Upper lobe of left lung (tissue), 6 donors: ENCODE results near the gene AOX1. TPM values are rescaled to one million over a fixed set of nuclear protein-coding genes. Genes with fewer than 3 reads are reported as not detected.

Experiments
- ATAC-seq, 2 donors: fragments of 200-7000 bp; cut with Tn5 transposase; one replicate each; pipeline ENCODE4 v1.9.1; 2022; ENCODE audit warnings: mild to moderate bottlenecking in 2 of 2, moderate library complexity in 2 of 2; ENCODE audit not compliant: low FRiP score in 2 of 2
- DNase-seq, 2 donors: peaks; one replicate each; pipeline ENCODE4 v3.0.0-alpha.2; 2019 to 2020
- H3K27ac ChIP-seq, 4 donors: fragments of 200-600 bp; sonication (generic); one replicate each; pipeline ENCODE4 v1.5.1; 2016 to 2019
- H3K27me3 ChIP-seq, 4 donors: fragments of 200-600 bp; sonication (generic); one replicate each; pipeline ENCODE4 v1.5.1; 2017 to 2019
- H3K36me3 ChIP-seq, 4 donors: fragments of 200-600 bp; sonication (generic); one replicate each; pipeline ENCODE4 v1.5.1; 2016 to 2019
- H3K4me1 ChIP-seq, 4 donors: fragments of 200-600 bp; sonication (generic); one replicate each; pipeline ENCODE4 v1.5.1; 2018 to 2019
- H3K4me3 ChIP-seq, 4 donors: fragments of 200-600 bp; sonication (generic); one replicate each; pipeline ENCODE4 v1.5.1; 2017 to 2019; ENCODE audit warnings: mild to moderate bottlenecking in 2 of 4, moderate library complexity in 1 of 4
- H3K9me3 ChIP-seq, 4 donors: fragments of 200-600 bp; sonication (generic); one replicate each; pipeline ENCODE4 v1.5.1; 2018 to 2019
- EP300 ChIP-seq, 4 donors: sonication (generic); formaldehyde crosslinking; IDR thresholded peaks; one replicate each; pipeline ENCODE4 v1.5.1; 2017; ENCODE audit warnings: antibody characterized with exemption in 4 of 4, control low read depth in 2 of 4
- POLR2A ChIP-seq, 4 donors: fragments of 450-650 bp; IDR thresholded peaks; one replicate each; pipeline ENCODE4 v1.5.1; 2016 to 2017; ENCODE audit warnings: antibody characterized with exemption in 4 of 4, mild to moderate bottlenecking in 2 of 4
- POLR2AphosphoS5 ChIP-seq, 2 donors: sonication (generic); formaldehyde crosslinking; IDR thresholded peaks; one replicate each; pipeline ENCODE4 v1.5.1; 2017; ENCODE audit warnings: antibody characterized with exemption in 2 of 2
- WGBS, 2 donors: methylation state at CpG; one replicate each; pipeline ENCODE4 v1.1.5; 2017 to 2018; 5-methylcytosine and 5-hydroxymethylcytosine counted together
- total RNA-seq, 6 donors: library from RNA; depleted of rRNA in 4 of 6; stranded (reverse); fragments of >200 nt in 4 of 6; gene quantifications; one replicate each; pipeline versions ENCODE4 v1.1.0 to v1.2.1, GENCODE V29; 2016 to 2021
- TF ChIP-seq, protein P1 (sequence below), 6 experiments: fragments of 450-650 bp in 4 of 6; fragments of 200-600 bp in 2 of 6; sonication (generic) in 2 of 6; IDR thresholded peaks; one replicate each; pipeline ENCODE4 v1.5.1; 2016 to 2019; ENCODE audit warnings: antibody characterized with exemption in 6 of 6
- donor health status: DM: no; HTN: no; CAD: no; lungs with moderate emphysema.
- donor health status: DM: no; HTN: yes; CAD: no; lungs with severe emphysema.

The AOX1 gene
- total RNA-seq, 6 donors from 2014 or later = 8.7 to 49.0 (median 27.5) TPM

- no peak for TF ChIP-seq EP300 (IDR thresholded peaks at IDR 0.05)
- TF ChIP-seq POLR2AphosphoS5 (IDR thresholded peaks at IDR 0.05) = no peak
- no peak for TF ChIP-seq POLR2A (IDR thresholded peaks at IDR 0.05)
- TF ChIP-seq, protein P1, sequence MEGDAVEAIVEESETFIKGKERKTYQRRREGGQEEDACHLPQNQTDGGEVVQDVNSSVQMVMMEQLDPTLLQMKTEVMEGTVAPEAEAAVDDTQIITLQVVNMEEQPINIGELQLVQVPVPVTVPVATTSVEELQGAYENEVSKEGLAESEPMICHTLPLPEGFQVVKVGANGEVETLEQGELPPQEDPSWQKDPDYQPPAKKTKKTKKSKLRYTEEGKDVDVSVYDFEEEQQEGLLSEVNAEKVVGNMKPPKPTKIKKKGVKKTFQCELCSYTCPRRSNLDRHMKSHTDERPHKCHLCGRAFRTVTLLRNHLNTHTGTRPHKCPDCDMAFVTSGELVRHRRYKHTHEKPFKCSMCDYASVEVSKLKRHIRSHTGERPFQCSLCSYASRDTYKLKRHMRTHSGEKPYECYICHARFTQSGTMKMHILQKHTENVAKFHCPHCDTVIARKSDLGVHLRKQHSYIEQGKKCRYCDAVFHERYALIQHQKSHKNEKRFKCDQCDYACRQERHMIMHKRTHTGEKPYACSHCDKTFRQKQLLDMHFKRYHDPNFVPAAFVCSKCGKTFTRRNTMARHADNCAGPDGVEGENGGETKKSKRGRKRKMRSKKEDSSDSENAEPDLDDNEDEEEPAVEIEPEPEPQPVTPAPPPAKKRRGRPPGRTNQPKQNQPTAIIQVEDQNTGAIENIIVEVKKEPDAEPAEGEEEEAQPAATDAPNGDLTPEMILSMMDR (IDR thresholded peaks at IDR 0.05) = no peak
- Histone ChIP-seq H3K27me3 (no peaks in the 10 kb centered on the region), H3K9me3 (no peaks in the 10 kb centered on the region), H3K4me1 (no peaks in the 10 kb centered on the region), H3K27ac (no peak overlapping the region), H3K36me3 (no peaks in the 10 kb centered on the region), H3K4me3 (no peak overlapping the region)
- ATAC-seq (peak in 1 of 2 donors; percentile 51), DNase-seq (no peak)
- 80 to 97% methylated on average over 3 to 6 of the region's 6 CpGs for WGBS, 2 donors
Observed at GRCh38 chr2:200664770-200665494, 79.1 kb downstream of the AOX1 start.

GRCh38 chr2:200665626-200666453 lies 80.0 kb downstream of the AOX1 start:
- Histone ChIP-seq H3K4me3 (no peak overlapping the region), H3K27ac (no peak overlapping the region), H3K4me1 (no peaks in the 10 kb centered on the region), H3K27me3 (no peaks in the 10 kb centered on the region), H3K9me3 (no peaks in the 10 kb centered on the region), H3K36me3 (no peaks in the 10 kb centered on the region)
- TF ChIP-seq, protein P1 (IDR thresholded peaks at IDR 0.05) = no peak
- no peak for TF ChIP-seq POLR2AphosphoS5 (IDR thresholded peaks at IDR 0.05)
- no peak for TF ChIP-seq EP300 (IDR thresholded peaks at IDR 0.05)
- TF ChIP-seq POLR2A (IDR thresholded peaks at IDR 0.05) = no peak
- 70 to 78% methylated on average over 2 of the region's 2 CpGs for WGBS, 2 donors
- DNase-seq = no peak
- no peak for ATAC-seq

GRCh38 chr2:200667413-200667812 lies 81.6 kb downstream of the AOX1 start:
- Histone ChIP-seq H3K9me3 (no peaks in the 10 kb centered on the region), H3K36me3 (no peaks in the 10 kb centered on the region), H3K4me3 (no peak overlapping the region), H3K4me1 (no peaks in the 10 kb centered on the region), H3K27me3 (no peaks in the 10 kb centered on the region), H3K27ac (no peak overlapping the region)
- no peak for ATAC-seq
- 53 to 56% methylated on average over 3 of the region's 3 CpGs for WGBS, 2 donors
- no peak for DNase-seq
- TF ChIP-seq, protein P1 (IDR thresholded peaks at IDR 0.05) = no peak
- no peak for TF ChIP-seq POLR2AphosphoS5 (IDR thresholded peaks at IDR 0.05)
- TF ChIP-seq POLR2A (IDR thresholded peaks at IDR 0.05) = no peak
- no peak for TF ChIP-seq EP300 (IDR thresholded peaks at IDR 0.05)

DNA sequence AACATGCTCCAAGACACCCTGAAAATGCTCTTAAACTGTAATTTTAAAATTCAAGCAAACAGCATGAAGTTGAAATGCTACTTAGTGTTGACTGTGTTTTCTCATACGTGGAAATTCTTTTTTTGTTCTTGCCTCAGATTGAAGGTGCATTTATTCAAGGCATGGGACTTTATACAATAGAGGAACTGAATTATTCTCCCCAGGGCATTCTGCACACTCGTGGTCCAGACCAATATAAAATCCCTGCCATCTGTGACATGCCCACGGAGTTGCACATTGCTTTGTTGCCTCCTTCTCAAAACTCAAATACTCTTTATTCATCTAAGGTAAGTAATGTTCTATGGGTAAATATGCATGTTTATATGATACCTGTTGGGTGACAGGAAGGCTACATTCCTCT lies 82.7 kb downstream of the AOX1 start:
- DNase-seq = no peak
- WGBS, 2 donors = 68 to 75% methylated on average over 3 of the region's 3 CpGs

More for the DNA sequence above, 82.7 kb downstream of the AOX1 start:
- no peak for ATAC-seq
- no peaks in the 10 kb centered on the region for H3K4me1 ChIP-seq
- H3K27me3 ChIP-seq = no peaks in the 10 kb centered on the region
- no peak overlapping the region for H3K4me3 ChIP-seq
- TF ChIP-seq EP300 (IDR thresholded peaks at IDR 0.05) (no peak), POLR2AphosphoS5 (IDR thresholded peaks at IDR 0.05) (no peak), POLR2A (IDR thresholded peaks at IDR 0.05) (no peak)
- TF ChIP-seq, protein P1 (IDR thresholded peaks at IDR 0.05) = no peak
- H3K9me3 ChIP-seq = no peaks in the 10 kb centered on the region
- H3K36me3 ChIP-seq = no peaks in the 10 kb centered on the region
- H3K27ac ChIP-seq = no peak overlapping the region
